Esophagus muscularis mucosa (tissue), 4 donors: ENCODE results near the gene RPL6.

Source experiments
- EP300 ChIP-seq: sonication (generic); formaldehyde crosslinking; IDR thresholded peaks from one replicate; pipeline ENCODE4 v1.6.1; 2017; ENCODE audit warnings: antibody characterized with exemption
- POLR2A ChIP-seq: fragments of 450-650 bp; IDR thresholded peaks from one replicate; pipeline ENCODE4 v1.6.1; 2017; ENCODE audit warnings: antibody characterized with exemption, moderate library complexity, mild to moderate bottlenecking, low read depth
- POLR2AphosphoS5 ChIP-seq, 2 donors: sonication (generic); formaldehyde crosslinking; IDR thresholded peaks; one replicate each; pipeline ENCODE4 v1.6.1; 2017; ENCODE audit warnings: antibody characterized with exemption in 2 of 2
- TF ChIP-seq, protein P1 (sequence below), 3 experiments: fragments of 200-600 bp in 2 of 3; fragments of 450-650 bp in 1 of 3; sonication (generic) in 2 of 3; IDR thresholded peaks; one replicate each; pipeline ENCODE4 v1.5.1; 2017 to 2019; ENCODE audit warnings: antibody characterized with exemption in 3 of 3, mild to moderate bottlenecking in 2 of 3, moderate library complexity in 1 of 3

DNA sequence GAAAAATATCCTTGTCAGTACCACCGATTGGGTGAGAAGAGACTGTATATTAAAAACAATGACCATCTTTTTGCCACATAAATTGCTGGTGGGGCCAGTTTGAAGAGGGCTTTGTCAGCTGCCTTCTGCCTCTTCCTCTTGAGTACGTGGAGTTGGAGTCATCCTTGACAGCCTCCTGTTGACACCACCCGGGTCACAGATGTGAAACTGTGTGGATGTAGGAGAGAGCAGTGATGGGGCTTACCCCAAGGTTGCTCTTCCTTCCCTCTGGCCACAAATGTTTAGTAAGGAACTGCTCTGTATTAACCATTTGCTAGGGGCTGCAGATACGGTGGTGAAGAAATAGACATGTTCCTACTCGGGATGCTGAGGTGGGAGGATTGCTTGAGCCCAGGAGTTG is 21.5 kb upstream of the RPL6 start:
- TF ChIP-seq, protein P1, sequence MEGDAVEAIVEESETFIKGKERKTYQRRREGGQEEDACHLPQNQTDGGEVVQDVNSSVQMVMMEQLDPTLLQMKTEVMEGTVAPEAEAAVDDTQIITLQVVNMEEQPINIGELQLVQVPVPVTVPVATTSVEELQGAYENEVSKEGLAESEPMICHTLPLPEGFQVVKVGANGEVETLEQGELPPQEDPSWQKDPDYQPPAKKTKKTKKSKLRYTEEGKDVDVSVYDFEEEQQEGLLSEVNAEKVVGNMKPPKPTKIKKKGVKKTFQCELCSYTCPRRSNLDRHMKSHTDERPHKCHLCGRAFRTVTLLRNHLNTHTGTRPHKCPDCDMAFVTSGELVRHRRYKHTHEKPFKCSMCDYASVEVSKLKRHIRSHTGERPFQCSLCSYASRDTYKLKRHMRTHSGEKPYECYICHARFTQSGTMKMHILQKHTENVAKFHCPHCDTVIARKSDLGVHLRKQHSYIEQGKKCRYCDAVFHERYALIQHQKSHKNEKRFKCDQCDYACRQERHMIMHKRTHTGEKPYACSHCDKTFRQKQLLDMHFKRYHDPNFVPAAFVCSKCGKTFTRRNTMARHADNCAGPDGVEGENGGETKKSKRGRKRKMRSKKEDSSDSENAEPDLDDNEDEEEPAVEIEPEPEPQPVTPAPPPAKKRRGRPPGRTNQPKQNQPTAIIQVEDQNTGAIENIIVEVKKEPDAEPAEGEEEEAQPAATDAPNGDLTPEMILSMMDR (IDR thresholded peaks at IDR 0.05): no peak
- TF ChIP-seq POLR2AphosphoS5 (IDR thresholded peaks at IDR 0.05): no peak
- TF ChIP-seq POLR2A: no peak
- TF ChIP-seq EP300: no peak
